Measurements from ENCODE around the gene INTS7. TPM values are rescaled to one million over a fixed set of nuclear protein-coding genes. Genes with fewer than 3 reads are reported as not detected.

The INTS7 gene
- total RNA-seq, 6 donors from 2014 or later, result 8.3 to 16.7 (median 14.6) TPM

DNA sequence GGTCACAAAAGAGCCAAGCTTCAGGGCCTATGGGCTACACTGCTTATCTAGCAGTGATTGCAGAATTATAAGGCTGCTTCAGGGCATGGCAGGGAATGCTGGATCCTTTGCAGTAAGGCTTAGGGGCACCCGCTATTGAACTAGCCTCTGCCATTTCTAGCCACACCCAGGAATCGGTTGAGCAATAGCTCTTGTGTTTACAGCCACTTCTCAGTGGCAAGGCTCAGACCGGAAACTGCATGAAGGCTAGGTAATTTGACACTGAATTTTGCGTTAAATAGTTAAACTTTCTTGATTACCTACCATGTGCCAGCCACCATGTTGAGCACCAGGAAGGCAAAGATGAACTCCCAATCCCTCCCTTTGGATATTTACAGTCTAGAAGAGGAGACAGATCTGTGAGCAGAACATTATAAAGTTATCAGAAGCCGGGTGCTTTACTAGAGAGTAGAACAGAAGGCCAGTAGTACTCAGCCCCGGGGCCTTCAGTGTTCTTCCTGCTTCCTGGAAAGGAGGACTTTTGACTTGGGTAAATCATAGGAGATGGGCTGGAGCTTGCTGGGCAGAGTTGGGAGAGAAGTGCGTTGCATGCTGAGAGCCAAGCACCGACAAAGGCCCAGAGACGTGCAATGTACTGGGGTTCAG lies 106.2 kb downstream of the INTS7 start:
- peak in 1 of 2 donors; percentile 76 for DNase-seq
- Histone ChIP-seq H3K27me3 (no peaks in the 10 kb centered on the region), H3K4me1 (peaks cover 6 to 29% (median 26%) of the 10 kb centered on the region in 4 donors), H3K9me3 (no peaks in the 10 kb centered on the region), H3K36me3 (no peaks in the 10 kb centered on the region), H3K27ac (peak overlapping the region; percentile 33 to 72 (median 59)), H3K4me3 (no peak overlapping the region)
- WGBS, 2 donors, result 41 to 51% methylated on average over 8 to 9 of the region's 9 CpGs
- TF ChIP-seq CTCF (IDR thresholded peaks at IDR 0.05) (no peak), EP300 (IDR thresholded peaks at IDR 0.05) (no peak), POLR2AphosphoS5 (IDR thresholded peaks at IDR 0.05) (no peak), POLR2A (IDR thresholded peaks at IDR 0.05) (no peak)
- ATAC-seq (ENCODE audit: low FRiP score in 2 of 2), result peak; percentile 28 to 68

- H3K36me3 ChIP-seq, result no peaks in the 10 kb centered on the region
- DNase-seq, result peak in 1 of 2 donors; percentile 85
- peaks cover 6 to 29% (median 26%) of the 10 kb centered on the region in 4 donors for H3K4me1 ChIP-seq
- H3K27ac ChIP-seq, result peak overlapping the region in 1 of 4 donors; percentile 71
- ATAC-seq (ENCODE audit: low FRiP score in 2 of 2), result peak; percentile 50 to 84
- WGBS, 2 donors, result 67 to 76% methylated on average over 1 of the region's 1 CpG
- H3K27me3 ChIP-seq, result no peaks in the 10 kb centered on the region
- no peaks in the 10 kb centered on the region for H3K9me3 ChIP-seq
- no peak overlapping the region for H3K4me3 ChIP-seq
- TF ChIP-seq POLR2AphosphoS5 (IDR thresholded peaks at IDR 0.05), result no peak
- peak in 1 of 4 donors; percentile 27 for TF ChIP-seq EP300 (IDR thresholded peaks at IDR 0.05)
- no peak for TF ChIP-seq POLR2A (IDR thresholded peaks at IDR 0.05)
- no peak for TF ChIP-seq CTCF (IDR thresholded peaks at IDR 0.05)
Measured at GRCh38 chr1:211928290-211928801, 107.0 kb downstream of the INTS7 start.

GRCh38 chr1:211925016-211925415 lies 110.3 kb downstream of the INTS7 start:
- H3K27me3 ChIP-seq, result no peaks in the 10 kb centered on the region
- H3K4me1 ChIP-seq, result peaks cover 7 to 26% (median 22%) of the 10 kb centered on the region in 4 donors
- ATAC-seq (ENCODE audit: low FRiP score in 2 of 2), result no peak
- DNase-seq, result peak in 1 of 2 donors; percentile 27
- no peaks in the 10 kb centered on the region for H3K36me3 ChIP-seq
- no peak overlapping the region for H3K4me3 ChIP-seq
- H3K27ac ChIP-seq, result no peak overlapping the region
- no peaks in the 10 kb centered on the region for H3K9me3 ChIP-seq
- TF ChIP-seq POLR2A (IDR thresholded peaks at IDR 0.05) (no peak), EP300 (IDR thresholded peaks at IDR 0.05) (no peak), CTCF (IDR thresholded peaks at IDR 0.05) (no peak), POLR2AphosphoS5 (IDR thresholded peaks at IDR 0.05) (no peak)
- 61 to 63% methylated on average over 7 of the region's 7 CpGs for WGBS, 2 donors

GRCh38 chr1:211924256-211924655 lies 111.1 kb downstream of the INTS7 start:
- WGBS, 2 donors, result 77 to 90% methylated on average over 10 of the region's 10 CpGs
- Histone ChIP-seq H3K36me3 (no peaks in the 10 kb centered on the region), H3K4me3 (no peak overlapping the region), H3K27me3 (no peaks in the 10 kb centered on the region), H3K4me1 (peaks cover 4 to 21% (median 15%) of the 10 kb centered on the region in 4 donors), H3K9me3 (no peaks in the 10 kb centered on the region), H3K27ac (no peak overlapping the region)
- DNase-seq (peak in 1 of 2 donors; percentile 53), ATAC-seq (ENCODE audit: low FRiP score in 2 of 2) (no peak)
- no peak for TF ChIP-seq POLR2A (IDR thresholded peaks at IDR 0.05)
- TF ChIP-seq POLR2AphosphoS5 (IDR thresholded peaks at IDR 0.05), result no peak
- TF ChIP-seq CTCF (IDR thresholded peaks at IDR 0.05), result no peak
- TF ChIP-seq EP300 (IDR thresholded peaks at IDR 0.05), result no peak

Measured in upper lobe of left lung (tissue), 6 donors.